ENCODE measurements around the gene ITIH3. TPM values are rescaled to one million over a fixed set of nuclear protein-coding genes. Genes with fewer than 3 reads are reported as not detected.

ITIH3 gene
- total and polyA plus RNA-seq, 2 of the 4 experiments (the other 2 are of a cell fraction), result 0.72 to 0.94 TPM

GRCh38 chr3:52809662-52810377 lies 15.2 kb downstream of the ITIH3 start:
- no peaks in the 10 kb centered on the region for H3K36me3 ChIP-seq (ENCODE audit: control insufficient read depth, insufficient read depth, low read length)
- in situ Hi-C loops (cut with MboI; ENCODE audit: low sequenced_read_pairs) (no loop called here), dilution Hi-C loops (cut with HindIII; ENCODE audit: low sequenced_read_pairs, unreplicated experiment) (no loop called here), intact Hi-C loops (cut with micrococcal nuclease) (no loop called here)
- no peaks in the 10 kb centered on the region for H3K79me1 ChIP-seq (ENCODE audit: low read depth in 1 of 2, low read length in 2 of 2)
- no peaks in the 10 kb centered on the region for H4K20me1 ChIP-seq (ENCODE audit: insufficient read depth, low read length)
- H3K9ac ChIP-seq (ENCODE audit: low read depth, low read length), result no peak overlapping the region
- POLR2A ChIA-PET (ENCODE audit: unreplicated experiment), result no interaction called here
- H3K9me1 ChIP-seq (ENCODE audit: insufficient read depth, low read length), result no peaks in the 10 kb centered on the region
- H2AK5ac ChIP-seq (ENCODE audit: low read depth, low read length), result no peak overlapping the region
- no peak overlapping the region for H2BK20ac ChIP-seq (ENCODE audit: low read depth, low read length)
- no peak overlapping the region for H3K56ac ChIP-seq (ENCODE audit: extremely low read depth, insufficient read depth, low read length)
- H2AK9ac ChIP-seq (replicated peaks; ENCODE audit: low read depth, low read length, poor library complexity), result no peak overlapping the region
- no peak overlapping the region for H3K14ac ChIP-seq (replicated peaks; ENCODE audit: low read depth, low read length)
- H3K27me3 ChIP-seq (ENCODE audit: control insufficient read depth, insufficient read depth, low read length), result peaks cover 22% of the 10 kb centered on the region
- BruUV-seq (replicated peaks), result no TSS peak
- ATAC-seq (ENCODE audit: low read depth) (no peak), DNase-seq (no peak)
- H3K4me2 ChIP-seq (ENCODE audit: low read depth, low read length), result no peak overlapping the region
- no peaks in the 10 kb centered on the region for H3K4me1 ChIP-seq (ENCODE audit: control insufficient read depth, insufficient read depth, low read length)
- H2BK120ac ChIP-seq (ENCODE audit: low read depth, low read length), result no peak overlapping the region
- H3K27ac ChIP-seq (ENCODE audit: insufficient read depth, low read length), result no peak overlapping the region
- H2AFZ ChIP-seq (replicated peaks; ENCODE audit: low read length, poor library complexity), result no peak overlapping the region
- H4K91ac ChIP-seq (ENCODE audit: insufficient read depth, low read depth, low read length), result no peak overlapping the region
- no peak overlapping the region for H2BK5ac ChIP-seq (ENCODE audit: low read depth, low read length, poor library complexity, severe bottlenecking)
- H4K8ac ChIP-seq (ENCODE audit: low read depth in 2 of 2, low read length in 2 of 2), result no peak overlapping the region
- no peak overlapping the region for H3K4me3 ChIP-seq (ENCODE audit: insufficient read depth, low read depth, low read length)
- H3K9me3 ChIP-seq (ENCODE audit: control insufficient read depth, insufficient read depth, low read length), result no peaks in the 10 kb centered on the region
- no peak overlapping the region for H3K18ac ChIP-seq (ENCODE audit: low read depth, low read length)
- no peak overlapping the region for H4K5ac ChIP-seq (ENCODE audit: low read depth, low read length)
- no peak overlapping the region for H2BK15ac ChIP-seq (ENCODE audit: low read depth, low read length)
- no peak overlapping the region for H3K4ac ChIP-seq (ENCODE audit: low read depth, low read length)
- no peak for TF ChIP-seq CTCF (conservative IDR thresholded peaks at IDR 0.05; ENCODE audit: low read depth, low read length)
- no peak for TF ChIP-seq SMC3 (IDR thresholded peaks at IDR 0.05; ENCODE audit: low read depth, low read length)
- TF ChIP-seq ELK1 (IDR thresholded peaks at IDR 0.05; ENCODE audit: borderline replicate concordance, low read depth, low read length), result no peak
- no peak for TF ChIP-seq RCOR1 (IDR thresholded peaks at IDR 0.05; ENCODE audit: insufficient replicate concordance, low read length)
- TF ChIP-seq RFX5 (IDR thresholded peaks at IDR 0.05; ENCODE audit: low read depth, low read length), result no peak
- no peak for TF ChIP-seq POLR2A (IDR thresholded peaks at IDR 0.05; ENCODE audit: low read depth, low read length)
- no peak for TF ChIP-seq FOS (IDR thresholded peaks at IDR 0.05; ENCODE audit: low read depth, low read length)
- no peak for TF ChIP-seq CEBPB (IDR thresholded peaks at IDR 0.05; ENCODE audit: low read depth, low read length)
- no peak for TF ChIP-seq USF2 (IDR thresholded peaks at IDR 0.05; ENCODE audit: low read depth, low read length)
- no peak for TF ChIP-seq NFE2L2 (IDR thresholded peaks at IDR 0.05; ENCODE audit: low read depth, low read length)
- no peak for TF ChIP-seq MAFK (IDR thresholded peaks at IDR 0.05; ENCODE audit: low read depth, low read length)
- no peak for TF ChIP-seq RAD21 (IDR thresholded peaks at IDR 0.05; ENCODE audit: low read length)
- no peak for TF ChIP-seq BHLHE40 (IDR thresholded peaks at IDR 0.05; ENCODE audit: low read depth, low read length)
- TF ChIP-seq MXI1 (IDR thresholded peaks at IDR 0.05; ENCODE audit: borderline replicate concordance, low read depth, low read length), result no peak
- TF ChIP-seq CHD1 (IDR thresholded peaks at IDR 0.05; ENCODE audit: low read depth, low read length), result no peak
- no peak for TF ChIP-seq MAZ (IDR thresholded peaks at IDR 0.05; ENCODE audit: borderline replicate concordance, low read depth, low read length)
- CTCF ChIA-PET, result interaction anchor here (1.7 kb wide), 1 partner anchor 11 kb away, joined by 6 read pairs; no protein-coding TSS in a partner anchor
- H3K23ac ChIP-seq (ENCODE audit: low read depth, low read length), result no peak overlapping the region
- WGBS, 2 experiments (ENCODE audit: extremely low coverage in 2 of 2, insufficient read length in 1 of 2), result 53% methylated on average over 5 of the region's 7 CpGs; no CpG with 5 or more reads in 1 of the 2 experiments

Data from IMR-90 (cell line).